COLO668 (cell line): ENCODE data around the gene PNPLA7.
A peak's percentile ranks its signal among the peaks of the same experiment; 100 is the strongest.
"Not testable (repeated sequence)": the region's sequence is repeated elsewhere in the genome, so short reads cannot be mapped to it uniquely, and the experiment has no call there.

ENCODE experiments used
- DNase-seq: peaks from one replicate; lab custom pipeline; 2025; ENCODE audit not compliant: unreplicated experiment; lab: John Stamatoyannopoulos, UW

PNPLA7 gene

DNA sequence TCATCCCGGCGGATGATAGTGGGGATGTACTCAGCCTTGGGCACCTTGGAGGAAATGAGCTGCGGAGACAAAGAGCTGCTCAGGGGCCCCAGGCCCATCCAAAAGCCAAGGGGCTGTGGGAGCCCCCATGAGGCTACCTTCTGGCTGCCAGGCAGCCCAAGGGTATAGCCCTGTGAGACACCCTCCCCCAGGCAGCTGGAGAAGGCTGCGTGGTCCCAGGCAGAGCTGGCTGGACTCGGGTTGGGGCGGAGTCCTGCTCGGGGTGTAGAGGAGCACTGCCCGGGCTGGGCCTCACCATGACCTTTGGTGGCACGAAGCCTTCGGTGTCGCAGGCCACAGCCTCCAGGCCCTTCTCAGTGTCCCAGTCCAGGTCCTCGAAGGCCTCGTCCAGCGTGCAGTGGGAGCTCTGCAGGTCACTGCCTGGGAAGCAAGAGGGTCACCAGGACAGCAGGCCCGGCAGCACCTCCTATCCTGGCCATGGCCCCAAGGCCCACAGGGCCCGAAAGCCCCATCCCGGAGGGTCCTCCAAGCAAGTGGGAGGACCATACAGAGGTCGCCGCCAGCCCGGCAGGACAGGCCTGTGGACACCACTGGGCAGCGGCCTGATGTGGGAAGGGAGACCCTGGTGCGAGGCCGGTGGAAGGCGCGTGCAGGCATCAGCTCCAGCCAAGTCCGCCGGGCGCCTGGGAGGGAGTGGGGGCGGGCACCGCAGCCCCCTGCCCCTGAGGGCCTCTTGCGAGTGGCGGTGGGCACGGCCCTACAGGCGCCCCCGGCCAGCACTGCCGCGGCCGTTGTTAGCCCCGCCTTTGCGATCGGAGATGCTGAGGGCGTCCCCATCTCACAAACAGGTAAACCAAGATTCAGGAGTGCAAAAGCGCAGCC is 97.2 kb downstream of the PNPLA7 start:
- no peak for DNase-seq

DNA sequence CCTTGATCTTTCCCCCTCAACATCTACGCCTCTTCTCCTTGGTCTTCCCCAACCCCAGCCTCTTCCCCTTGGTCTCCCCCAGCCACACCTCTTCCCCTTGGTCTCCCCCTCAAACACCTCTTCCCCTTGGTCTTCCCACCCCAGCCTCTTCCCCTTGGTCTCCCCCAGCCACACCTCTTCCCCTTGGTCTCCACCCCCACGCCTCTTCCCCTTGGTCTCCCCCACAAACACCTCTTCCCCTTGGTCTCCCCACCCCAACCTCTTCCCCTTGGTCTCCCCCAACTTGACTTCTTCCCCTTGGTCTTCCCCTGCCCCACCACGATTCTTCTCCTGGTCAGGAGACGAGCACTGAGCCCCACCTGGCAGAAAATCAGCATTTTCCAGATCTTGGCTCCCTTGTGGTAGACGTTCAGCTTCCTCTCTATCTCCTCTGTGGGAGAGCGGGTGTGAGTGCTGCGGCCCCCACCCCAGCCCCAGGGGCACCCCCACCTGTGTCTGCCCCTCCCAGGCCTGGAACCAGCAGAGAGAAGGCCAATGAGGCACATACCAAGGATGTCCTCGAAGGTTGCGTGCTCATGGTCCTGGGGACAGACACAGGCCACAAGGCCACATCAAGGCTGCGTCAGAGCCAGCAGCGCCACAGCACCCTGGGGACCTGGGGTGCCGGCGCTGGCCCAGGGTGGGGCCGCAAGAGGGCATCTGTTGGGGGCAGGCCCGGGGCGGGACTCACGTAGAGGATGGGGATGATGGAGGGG is 98.0 kb downstream of the PNPLA7 start:
- no peak for DNase-seq

GRCh38 chr9:137451264-137452005 is 98.8 kb downstream of the PNPLA7 start:
- DNase-seq: not testable (repeated sequence)

DNA sequence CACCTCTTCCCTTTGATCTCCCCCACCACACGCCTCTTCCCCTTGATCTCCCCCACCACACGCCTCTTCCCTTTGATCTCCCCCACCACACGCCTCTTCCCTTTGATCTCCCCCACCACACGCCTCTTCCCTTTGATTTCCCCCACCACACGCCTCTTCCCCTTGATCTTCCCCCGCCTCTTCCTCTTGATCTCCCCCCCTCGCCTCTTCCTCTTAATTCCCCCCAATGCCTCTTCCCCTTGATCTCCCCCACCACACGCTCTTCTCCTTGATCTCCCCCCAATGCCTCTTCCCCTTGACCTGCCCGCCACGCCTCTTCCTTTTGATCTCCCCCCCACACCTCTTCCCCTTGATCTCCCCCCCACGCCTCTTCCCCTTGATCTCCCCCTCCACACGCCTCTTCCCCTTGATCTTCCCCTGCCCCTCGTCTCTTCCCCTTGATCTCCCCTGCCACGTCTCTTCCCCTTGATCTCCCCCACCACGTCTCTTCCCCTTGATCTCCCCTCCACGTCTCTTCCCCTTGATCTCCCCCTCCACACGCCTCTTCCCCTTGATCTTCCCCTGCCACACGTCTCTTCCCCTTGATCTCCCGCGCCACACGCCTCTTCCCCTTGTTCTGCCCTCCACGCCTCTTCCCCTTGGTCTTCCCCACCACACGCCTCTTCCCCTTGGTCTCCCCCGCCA is 99.5 kb downstream of the PNPLA7 start:
- DNase-seq: not testable (repeated sequence)

- no peak for DNase-seq
These were observed 100.2 kb downstream of the PNPLA7 start for GRCh38 chr9:137449931-137450538.

- no peak for DNase-seq
These were observed 100.9 kb downstream of the PNPLA7 start for GRCh38 chr9:137449081-137449844.

GRCh38 chr9:137448602-137448962 is 101.6 kb downstream of the PNPLA7 start:
- no peak for DNase-seq

- no peak for DNase-seq
These were observed 102.2 kb downstream of the PNPLA7 start for GRCh38 chr9:137447722-137448601.

DNA sequence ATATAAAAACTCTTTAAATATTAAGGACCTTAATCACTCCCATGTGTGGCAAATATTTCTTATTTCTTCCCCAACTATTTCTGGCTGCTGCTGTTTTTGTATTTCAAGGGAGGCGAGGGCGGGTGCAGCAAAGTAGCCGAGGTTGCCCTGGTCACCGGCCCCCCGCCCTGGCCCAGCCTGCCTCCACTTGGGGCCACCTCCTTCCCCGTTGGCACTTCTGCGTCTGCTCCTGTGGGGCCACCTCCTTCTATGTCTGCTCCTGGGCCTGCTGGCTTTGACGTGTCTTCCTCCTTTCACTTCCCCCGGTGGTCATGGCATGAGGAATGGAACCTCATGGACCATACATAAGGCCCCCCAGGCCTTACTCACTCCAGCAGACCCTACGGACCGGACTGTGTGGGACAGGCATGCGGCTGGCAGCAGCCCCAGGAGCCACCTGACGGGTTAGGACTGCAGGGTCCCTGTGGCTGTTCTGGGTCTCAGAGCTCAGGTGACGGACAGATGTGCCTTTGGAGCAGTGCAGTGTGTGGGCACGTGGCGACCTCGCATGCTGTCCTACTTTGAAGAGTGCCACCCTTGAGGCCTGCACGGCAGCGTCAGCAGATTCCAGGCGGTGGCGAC is 103.2 kb downstream of the PNPLA7 start:
- no peak for DNase-seq

DNA sequence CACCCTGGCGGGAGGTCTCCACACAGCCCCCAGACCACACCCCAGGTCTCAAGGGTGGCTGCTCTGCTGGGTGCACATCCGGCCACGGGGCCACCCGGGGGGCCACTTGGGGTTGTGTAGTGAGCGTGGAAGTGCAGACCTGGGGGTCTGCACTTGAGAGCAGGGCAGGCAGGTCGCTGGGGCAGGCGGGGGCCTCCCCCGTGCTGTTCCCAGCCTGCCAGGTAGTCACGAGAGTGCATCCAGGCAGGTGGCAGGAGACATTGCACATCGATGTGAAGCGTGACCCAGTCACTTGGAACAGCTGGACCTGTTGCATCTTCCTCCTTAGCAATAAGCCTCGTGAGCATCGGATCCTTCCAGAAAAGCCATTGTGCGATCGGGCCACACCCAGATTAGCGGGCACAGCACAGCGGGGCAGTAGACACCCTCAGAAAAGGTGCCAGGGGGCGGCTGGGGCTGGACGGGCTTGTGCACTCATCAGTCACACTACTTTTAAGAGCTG is 104.2 kb downstream of the PNPLA7 start:
- peak; percentile 77 for DNase-seq

GRCh38 chr9:137445275-137445807 is 104.9 kb downstream of the PNPLA7 start:
- DNase-seq: peak; percentile 83

DNA sequence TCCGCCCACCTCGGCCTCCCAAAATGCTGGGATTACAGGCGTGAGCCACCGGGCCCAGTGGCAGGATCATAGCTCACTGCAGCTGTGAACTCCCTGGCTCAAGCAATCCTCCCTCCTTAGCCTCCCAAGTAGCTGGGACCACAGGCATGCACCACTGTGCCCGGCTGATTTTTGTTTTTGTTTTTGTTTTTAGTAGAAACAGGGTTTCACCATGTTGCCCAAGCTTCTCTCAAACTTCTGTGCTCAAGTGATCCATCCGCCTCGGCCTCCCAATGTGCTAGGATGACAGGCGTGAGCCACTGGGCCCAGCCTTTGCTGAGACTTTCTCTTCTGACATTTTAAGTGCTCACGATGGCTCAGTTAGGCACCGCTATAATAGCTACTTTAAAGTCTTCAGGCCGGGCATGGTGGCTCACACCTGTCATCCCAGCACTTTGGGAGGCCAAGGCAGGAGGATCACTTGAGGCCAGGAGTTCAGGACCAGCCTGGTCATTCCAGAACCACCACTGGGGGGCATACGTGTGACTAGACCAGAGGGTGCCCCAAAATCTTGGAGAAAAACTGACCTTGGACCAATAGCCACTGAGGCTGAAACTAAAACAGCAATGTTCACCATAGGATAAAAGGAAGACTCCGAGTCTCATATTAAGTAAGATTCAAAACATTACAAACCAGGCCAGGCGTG is 106.0 kb downstream of the PNPLA7 start:
- DNase-seq: no peak

DNA sequence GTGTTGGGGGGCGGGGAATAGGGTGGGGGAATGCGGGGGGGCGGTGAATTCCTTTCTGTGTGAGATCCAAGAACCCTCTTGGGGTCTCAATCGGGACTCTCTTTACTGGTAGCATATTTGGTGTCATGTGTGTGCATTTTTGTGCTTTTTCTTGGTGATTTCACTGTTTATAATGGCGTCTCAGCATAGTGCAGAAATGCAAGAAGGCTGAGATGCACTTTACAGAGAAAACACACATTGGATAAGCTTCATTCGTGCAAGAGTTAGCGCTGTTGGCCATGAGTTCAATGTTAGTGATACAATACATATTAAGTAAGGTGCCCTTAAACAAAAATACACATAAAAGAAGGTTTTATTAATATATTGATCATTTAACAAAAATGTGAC is 108.3 kb downstream of the PNPLA7 start:
- DNase-seq: no peak

GRCh38 chr9:137441289-137441934 is 108.8 kb downstream of the PNPLA7 start, which contains the start of gene ENTPD8:
Gene ENTPD8, minus strand, starts transcription at chr9:137441357. Its CDS starts 3,072 bp downstream, at chr9:137438285.
- DNase-seq: peak; percentile 96

- DNase-seq: no peak
These were observed 111.0 kb downstream of the PNPLA7 start for GRCh38 chr9:137439158-137439714.

DNA sequence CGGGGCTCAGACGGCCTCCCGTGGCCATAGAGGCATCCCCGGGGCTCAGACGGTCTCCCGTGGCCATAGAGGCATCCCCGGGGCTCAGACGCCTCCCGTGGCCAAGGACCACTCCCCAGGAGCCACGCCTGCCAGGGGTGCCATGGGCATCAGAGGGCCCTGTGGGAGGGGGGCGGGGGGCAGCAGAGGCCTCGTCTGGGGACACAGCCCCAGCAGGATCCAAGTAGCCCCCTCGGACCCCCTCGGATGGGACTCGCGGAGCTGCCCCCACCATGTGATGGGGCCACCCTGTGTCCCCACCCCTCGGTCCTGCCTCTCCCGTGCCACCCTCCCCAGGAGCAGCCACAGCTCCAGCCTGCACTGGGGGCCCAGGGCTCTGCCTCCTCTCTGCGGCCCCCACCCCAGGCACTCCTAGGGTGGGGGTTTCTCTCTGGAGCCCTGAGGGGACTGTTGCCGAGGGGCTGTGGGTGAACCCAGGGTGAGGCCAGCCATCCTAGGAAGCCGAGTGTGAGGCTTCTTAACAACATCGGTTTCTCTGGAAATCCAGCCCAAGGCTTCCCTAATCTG is 111.5 kb downstream of the PNPLA7 start:
- no peak for DNase-seq
